ENCODE data around the gene CSF3R. TPM values are rescaled to one million over a fixed set of nuclear protein-coding genes. Genes with fewer than 3 reads are reported as not detected.

The CSF3R gene
- total and polyA plus RNA-seq, 2 experiments from 2014 or later, result not detected

GRCh38 chr1:36522021-36522420, 39.3 kb upstream of the CSF3R start:
- Mint-ChIP-seq H3K4me3 (no peak overlapping the region), H3K4me1 (peaks cover 30% of the 10 kb centered on the region), H3K27ac (no peak overlapping the region), H3K27me3 (ENCODE audit: insufficient read depth, low read depth, poor library complexity) (peaks cover 5% of the 10 kb centered on the region), H3K9me3 (no peaks in the 10 kb centered on the region), H3K36me3 (ENCODE audit: low read depth) (no peaks in the 10 kb centered on the region)
- no peak overlapping the region for H3K4me2 ChIP-seq
- no peak overlapping the region for H3K4me3 ChIP-seq
- no peaks in the 10 kb centered on the region for H3K27me3 ChIP-seq (ENCODE audit: insufficient read depth)
- no peaks in the 10 kb centered on the region for H3K9me2 ChIP-seq (ENCODE audit: insufficient read depth)
- peaks cover 10% of the 10 kb centered on the region for H3K4me1 ChIP-seq (ENCODE audit: insufficient read depth)
- H2AFZ ChIP-seq, result no peak overlapping the region
- H3K36me3 ChIP-seq (ENCODE audit: insufficient read depth), result no peaks in the 10 kb centered on the region
- H3F3A ChIP-seq (replicated peaks; ENCODE audit: low read depth), result no peaks in the 10 kb centered on the region
- TF ChIP-seq EZH2phosphoT487 (IDR thresholded peaks at IDR 0.05; ENCODE audit: unreplicated experiment) (no peak), REST (IDR thresholded peaks at IDR 0.05; ENCODE audit: unreplicated experiment) (no peak), STAT1 (IDR thresholded peaks at IDR 0.05; ENCODE audit: unreplicated experiment) (no peak), NANOG (IDR thresholded peaks at IDR 0.05; ENCODE audit: borderline replicate concordance) (no peak), EZH2 (IDR thresholded peaks at IDR 0.05; ENCODE audit: low read depth, unreplicated experiment) (no peak), ZNF331 (CRISPR knock-in tag; IDR thresholded peaks at IDR 0.05; ENCODE audit: low read depth) (no peak), JUNB (IDR thresholded peaks at IDR 0.05; ENCODE audit: unreplicated experiment) (no peak)
- TF ChIP-seq, protein P1, sequence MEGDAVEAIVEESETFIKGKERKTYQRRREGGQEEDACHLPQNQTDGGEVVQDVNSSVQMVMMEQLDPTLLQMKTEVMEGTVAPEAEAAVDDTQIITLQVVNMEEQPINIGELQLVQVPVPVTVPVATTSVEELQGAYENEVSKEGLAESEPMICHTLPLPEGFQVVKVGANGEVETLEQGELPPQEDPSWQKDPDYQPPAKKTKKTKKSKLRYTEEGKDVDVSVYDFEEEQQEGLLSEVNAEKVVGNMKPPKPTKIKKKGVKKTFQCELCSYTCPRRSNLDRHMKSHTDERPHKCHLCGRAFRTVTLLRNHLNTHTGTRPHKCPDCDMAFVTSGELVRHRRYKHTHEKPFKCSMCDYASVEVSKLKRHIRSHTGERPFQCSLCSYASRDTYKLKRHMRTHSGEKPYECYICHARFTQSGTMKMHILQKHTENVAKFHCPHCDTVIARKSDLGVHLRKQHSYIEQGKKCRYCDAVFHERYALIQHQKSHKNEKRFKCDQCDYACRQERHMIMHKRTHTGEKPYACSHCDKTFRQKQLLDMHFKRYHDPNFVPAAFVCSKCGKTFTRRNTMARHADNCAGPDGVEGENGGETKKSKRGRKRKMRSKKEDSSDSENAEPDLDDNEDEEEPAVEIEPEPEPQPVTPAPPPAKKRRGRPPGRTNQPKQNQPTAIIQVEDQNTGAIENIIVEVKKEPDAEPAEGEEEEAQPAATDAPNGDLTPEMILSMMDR (conservative IDR thresholded peaks at IDR 0.05; ENCODE audit: low read depth in 2 of 2), result no peak
- ATAC-seq (no peak), DNase-seq (ENCODE audit: low spot score) (no peak)
- no peak overlapping the region for H3K27ac ChIP-seq (ENCODE audit: low read depth)
- H4K20me1 ChIP-seq (replicated peaks; ENCODE audit: insufficient read depth), result no peaks in the 10 kb centered on the region
- H3K79me2 ChIP-seq (replicated peaks; ENCODE audit: insufficient read depth), result no peaks in the 10 kb centered on the region

GRCh38 chr1:36520771-36521420, 38.2 kb upstream of the CSF3R start:
- Histone ChIP-seq H3K4me3 (no peak overlapping the region), H3K4me2 (no peak overlapping the region), H3K9me2 (ENCODE audit: insufficient read depth) (no peaks in the 10 kb centered on the region), H3K36me3 (ENCODE audit: insufficient read depth) (no peaks in the 10 kb centered on the region), H4K20me1 (replicated peaks; ENCODE audit: insufficient read depth) (no peaks in the 10 kb centered on the region), H3K4me1 (ENCODE audit: insufficient read depth) (peaks cover 10% of the 10 kb centered on the region), H2AFZ (no peak overlapping the region), H3K27ac (ENCODE audit: low read depth) (no peak overlapping the region), H3F3A (replicated peaks; ENCODE audit: low read depth) (no peaks in the 10 kb centered on the region), H3K79me2 (replicated peaks; ENCODE audit: insufficient read depth) (no peaks in the 10 kb centered on the region), H3K27me3 (ENCODE audit: insufficient read depth) (no peaks in the 10 kb centered on the region)
- Mint-ChIP-seq H3K27me3 (ENCODE audit: insufficient read depth, low read depth, poor library complexity) (peaks cover 9% of the 10 kb centered on the region), H3K36me3 (ENCODE audit: low read depth) (no peaks in the 10 kb centered on the region), H3K4me3 (no peak overlapping the region), H3K4me1 (peaks cover 30% of the 10 kb centered on the region), H3K9me3 (no peaks in the 10 kb centered on the region), H3K27ac (peak overlapping the region; percentile 38)
- no peak for DNase-seq (ENCODE audit: low spot score)
- ATAC-seq, result no peak
- TF ChIP-seq, protein P1 (conservative IDR thresholded peaks at IDR 0.05; ENCODE audit: low read depth in 2 of 2), result no peak
- TF ChIP-seq, protein P2, sequence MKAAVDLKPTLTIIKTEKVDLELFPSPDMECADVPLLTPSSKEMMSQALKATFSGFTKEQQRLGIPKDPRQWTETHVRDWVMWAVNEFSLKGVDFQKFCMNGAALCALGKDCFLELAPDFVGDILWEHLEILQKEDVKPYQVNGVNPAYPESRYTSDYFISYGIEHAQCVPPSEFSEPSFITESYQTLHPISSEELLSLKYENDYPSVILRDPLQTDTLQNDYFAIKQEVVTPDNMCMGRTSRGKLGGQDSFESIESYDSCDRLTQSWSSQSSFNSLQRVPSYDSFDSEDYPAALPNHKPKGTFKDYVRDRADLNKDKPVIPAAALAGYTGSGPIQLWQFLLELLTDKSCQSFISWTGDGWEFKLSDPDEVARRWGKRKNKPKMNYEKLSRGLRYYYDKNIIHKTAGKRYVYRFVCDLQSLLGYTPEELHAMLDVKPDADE (IDR thresholded peaks at IDR 0.05), result no peak
- no peak for TF ChIP-seq EZH2phosphoT487 (IDR thresholded peaks at IDR 0.05; ENCODE audit: unreplicated experiment)
- no peak for TF ChIP-seq REST (IDR thresholded peaks at IDR 0.05; ENCODE audit: unreplicated experiment)
- TF ChIP-seq ZNF331 (CRISPR knock-in tag; IDR thresholded peaks at IDR 0.05; ENCODE audit: low read depth), result no peak
- TF ChIP-seq NANOG (IDR thresholded peaks at IDR 0.05; ENCODE audit: borderline replicate concordance), result no peak
